ENCODE measurements around the gene HOXD8. TPM values are rescaled to one million over a fixed set of nuclear protein-coding genes. Genes with fewer than 3 reads are reported as not detected.

The HOXD8 gene
- total RNA-seq, 1 donor, result 0.45 TPM

- peak overlapping the region; percentile 9 for H3K4me3 ChIP-seq (ENCODE audit: low read depth, low read length)
- DNase-seq (ENCODE audit: low read depth), result no peak
- no peak for TF ChIP-seq CTCF (IDR thresholded peaks at IDR 0.05; ENCODE audit: insufficient read depth, low read length)
Measured at GRCh38 chr2:176152350-176153181, 23.1 kb downstream of the HOXD8 start.

- DNase-seq (ENCODE audit: low read depth), result no peak
- no peak for TF ChIP-seq CTCF (IDR thresholded peaks at IDR 0.05; ENCODE audit: insufficient read depth, low read length)
- no peak overlapping the region for H3K4me3 ChIP-seq (ENCODE audit: low read depth, low read length)
Measured at GRCh38 chr2:176154576-176155252, 25.2 kb downstream of the HOXD8 start.

- no peak for DNase-seq (ENCODE audit: low read depth)
- no peak for TF ChIP-seq CTCF (IDR thresholded peaks at IDR 0.05; ENCODE audit: insufficient read depth, low read length)
- no peak overlapping the region for H3K4me3 ChIP-seq (ENCODE audit: low read depth, low read length)
Measured at GRCh38 chr2:176155356-176156044, 26.0 kb downstream of the HOXD8 start.

GRCh38 chr2:176156301-176156806 lies 26.8 kb downstream of the HOXD8 start:
- TF ChIP-seq CTCF (IDR thresholded peaks at IDR 0.05; ENCODE audit: insufficient read depth, low read length), result no peak
- no peak for DNase-seq (ENCODE audit: low read depth)
- no peak overlapping the region for H3K4me3 ChIP-seq (ENCODE audit: low read depth, low read length)

GRCh38 chr2:176156807-176157498 lies 27.4 kb downstream of the HOXD8 start, which contains the start of gene HOXD3:
TSS of gene HOXD3 (plus strand) at chr2:176157307. CDS start at chr2:176169115, 11,808 bp downstream.
- TF ChIP-seq CTCF (IDR thresholded peaks at IDR 0.05; ENCODE audit: insufficient read depth, low read length), result no peak
- DNase-seq (ENCODE audit: low read depth), result no peak
- no peak within 1 kb of the TSS for H3K4me3 ChIP-seq (ENCODE audit: low read depth, low read length)

Data from fibroblast of the aortic adventitia (primary cell).